Inflammatory macrophage treated with lipopolysaccharide for 1 hour (primary cell): ENCODE data around the gene NR2F2.

Experiments used
- DNase-seq, 2 donors: peaks; one replicate each; pipeline ENCODE4 v3.0.0-alpha.2; 2020 to 2022

Gene NR2F2

GRCh38 chr15:96344060-96344705 lies 13.7 kb downstream of the NR2F2 start:
- DNase-seq, result no peak

- no peak for DNase-seq
Observed at GRCh38 chr15:96344706-96345559, 14.4 kb downstream of the NR2F2 start.

- peak in 1 of 2 donors; percentile 44 for DNase-seq
Observed at GRCh38 chr15:96345560-96346399, 15.3 kb downstream of the NR2F2 start.

GRCh38 chr15:96346409-96346970 lies 16.0 kb downstream of the NR2F2 start:
- no peak for DNase-seq

- no peak for DNase-seq
Observed at GRCh38 chr15:96347181-96348111, 16.9 kb downstream of the NR2F2 start.

- no peak for DNase-seq
Observed at GRCh38 chr15:96348112-96349027, 17.9 kb downstream of the NR2F2 start.

GRCh38 chr15:96349034-96349856 lies 18.7 kb downstream of the NR2F2 start:
- no peak for DNase-seq

GRCh38 chr15:96349857-96350720 lies 19.6 kb downstream of the NR2F2 start:
- DNase-seq, result no peak

GRCh38 chr15:96350934-96351724 lies 20.6 kb downstream of the NR2F2 start:
- DNase-seq, result no peak

- DNase-seq, result no peak
Observed at GRCh38 chr15:96351761-96352603, 21.5 kb downstream of the NR2F2 start.

GRCh38 chr15:96352604-96353405 lies 22.3 kb downstream of the NR2F2 start:
- no peak for DNase-seq

- DNase-seq, result no peak
Observed at GRCh38 chr15:96353416-96353929, 23.0 kb downstream of the NR2F2 start.

GRCh38 chr15:96353930-96354730 lies 23.6 kb downstream of the NR2F2 start:
- DNase-seq, result no peak

- no peak for DNase-seq
Observed at GRCh38 chr15:96354731-96355567, 24.4 kb downstream of the NR2F2 start.
